K562 (cell line): Measurements from ENCODE around the gene APLF.

Source experiments
- MCM7 ChIP-seq, 2 experiments: fragments of 450-650 bp; IDR thresholded peaks; 2 replicates each; pipeline ENCODE4 v1.6.1; 2016 to 2018
- POLR2A ChIP-seq: fragments of 450-650 bp; conservative IDR thresholded peaks from 2 replicates; pipeline ENCODE4 v1.6.1; 2016
- RBM22 ChIP-seq: fragments of 200-400 bp; formaldehyde crosslinking; IDR thresholded peaks from 2 replicates; pipeline ENCODE4 v1.6.1; 2018; ENCODE audit warnings: low read length, low read depth; ENCODE audit not compliant: poor library complexity, severe bottlenecking

GRCh38 chr2:68588589-68588988, 121.2 kb downstream of the APLF start:
- no peak for TF ChIP-seq POLR2A
- TF ChIP-seq RBM22, result no peak
- no peak for TF ChIP-seq MCM7 (IDR thresholded peaks at IDR 0.05)
